ENCODE data around the gene LAMC3. TPM values are rescaled to one million over a fixed set of nuclear protein-coding genes. Genes with fewer than 3 reads are reported as not detected.

LAMC3 gene
- total RNA-seq, 1 experiment from 2014 or later = 0.28 TPM

DNA sequence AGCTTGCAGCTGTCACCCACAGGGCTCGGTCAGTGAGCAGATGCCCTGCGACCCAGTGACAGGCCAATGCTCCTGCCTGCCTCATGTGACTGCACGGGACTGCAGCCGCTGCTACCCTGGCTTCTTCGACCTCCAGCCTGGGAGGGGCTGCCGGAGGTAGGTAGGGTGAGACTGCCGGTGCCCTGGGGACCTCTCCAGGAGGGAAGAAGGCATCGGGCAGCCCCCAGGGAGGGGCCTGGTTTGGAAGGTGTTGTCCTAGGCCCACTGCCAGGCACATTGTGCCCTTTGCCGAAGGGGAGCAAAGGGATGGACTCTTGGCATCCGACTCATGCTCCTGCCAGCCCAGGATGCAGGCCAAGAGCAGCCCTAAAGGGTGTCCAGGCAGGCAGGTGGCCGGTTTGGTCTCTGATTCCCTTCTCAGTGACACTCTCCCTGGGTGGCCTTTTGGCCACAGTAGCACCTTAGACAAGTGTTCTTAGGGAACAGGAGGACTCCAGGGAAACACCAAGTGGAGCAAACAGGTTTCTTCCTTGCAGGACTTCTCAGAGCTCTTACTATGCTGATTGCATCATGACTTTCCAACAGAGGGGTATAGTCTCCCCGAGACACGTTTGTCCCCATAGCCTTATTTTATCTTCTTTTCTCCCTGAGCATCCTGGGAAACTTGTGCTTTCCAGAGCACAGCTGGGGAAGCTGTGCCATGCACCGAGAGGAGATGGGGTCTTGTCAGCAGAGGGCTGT is 59.3 kb downstream of the LAMC3 start:
- BruUV-seq (replicated peaks) = no TSS peak
- H3K4me3 ChIP-seq (ENCODE audit: low read depth, low read length, poor library complexity, severe bottlenecking) = no peak overlapping the region
- H3K36me3 ChIP-seq (ENCODE audit: insufficient read depth, low read length, poor library complexity, severe bottlenecking) = no peaks in the 10 kb centered on the region
- no peaks in the 10 kb centered on the region for H3K27me3 ChIP-seq (replicated peaks; ENCODE audit: insufficient read depth, low read depth, low read length, poor library complexity)
- no peaks in the 10 kb centered on the region for H3K4me1 ChIP-seq (ENCODE audit: insufficient read depth, low read length, poor library complexity, severe bottlenecking)
- TF ChIP-seq EZH2 (IDR thresholded peaks at IDR 0.05; ENCODE audit: borderline replicate concordance, low read depth, low read length, poor library complexity, severe bottlenecking) = no peak
- TF ChIP-seq, protein P1, sequence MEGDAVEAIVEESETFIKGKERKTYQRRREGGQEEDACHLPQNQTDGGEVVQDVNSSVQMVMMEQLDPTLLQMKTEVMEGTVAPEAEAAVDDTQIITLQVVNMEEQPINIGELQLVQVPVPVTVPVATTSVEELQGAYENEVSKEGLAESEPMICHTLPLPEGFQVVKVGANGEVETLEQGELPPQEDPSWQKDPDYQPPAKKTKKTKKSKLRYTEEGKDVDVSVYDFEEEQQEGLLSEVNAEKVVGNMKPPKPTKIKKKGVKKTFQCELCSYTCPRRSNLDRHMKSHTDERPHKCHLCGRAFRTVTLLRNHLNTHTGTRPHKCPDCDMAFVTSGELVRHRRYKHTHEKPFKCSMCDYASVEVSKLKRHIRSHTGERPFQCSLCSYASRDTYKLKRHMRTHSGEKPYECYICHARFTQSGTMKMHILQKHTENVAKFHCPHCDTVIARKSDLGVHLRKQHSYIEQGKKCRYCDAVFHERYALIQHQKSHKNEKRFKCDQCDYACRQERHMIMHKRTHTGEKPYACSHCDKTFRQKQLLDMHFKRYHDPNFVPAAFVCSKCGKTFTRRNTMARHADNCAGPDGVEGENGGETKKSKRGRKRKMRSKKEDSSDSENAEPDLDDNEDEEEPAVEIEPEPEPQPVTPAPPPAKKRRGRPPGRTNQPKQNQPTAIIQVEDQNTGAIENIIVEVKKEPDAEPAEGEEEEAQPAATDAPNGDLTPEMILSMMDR (conservative IDR thresholded peaks at IDR 0.05; ENCODE audit: low read depth, low read length) = no peak
- ChIA-PET POLR2A (ENCODE audit: low non-redundant PET) (interaction anchor here (0.6 kb wide), 1 partner anchor 24 kb away, joined by 3 read pairs; no protein-coding TSS in a partner anchor), CTCF (no interaction called here)
- intact Hi-C loops (cut with micrococcal nuclease; ENCODE audit: unreplicated experiment) = no loop called here
- DNase-seq (ENCODE audit: low spot score) = no peak
- no peaks in the 10 kb centered on the region for H3K9me3 ChIP-seq (ENCODE audit: low read depth, low read length, poor library complexity, severe bottlenecking)
- H3K27ac ChIP-seq (ENCODE audit: low read depth, low read length, poor library complexity, severe bottlenecking) = no peak overlapping the region

DNA sequence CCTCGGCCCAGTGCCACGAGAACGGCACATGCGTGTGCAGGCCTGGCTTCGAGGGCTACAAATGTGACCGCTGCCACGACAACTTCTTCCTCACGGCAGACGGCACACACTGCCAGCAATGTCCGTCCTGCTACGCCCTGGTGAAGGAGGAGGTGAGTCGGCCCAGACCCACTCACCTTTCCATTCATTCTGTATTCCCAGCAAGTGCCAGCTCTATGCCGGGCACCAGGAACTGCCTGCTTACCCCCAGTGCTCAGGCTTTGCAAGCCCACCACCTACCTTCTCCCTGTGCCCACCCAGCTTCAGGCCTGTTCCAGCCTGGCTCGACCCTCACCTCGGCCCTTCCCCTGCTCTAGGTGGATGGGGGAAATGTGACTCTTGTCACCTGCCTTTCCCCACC is 60.7 kb downstream of the LAMC3 start:
- Histone ChIP-seq H3K4me1 (ENCODE audit: insufficient read depth, low read length, poor library complexity, severe bottlenecking) (no peaks in the 10 kb centered on the region), H3K27ac (ENCODE audit: low read depth, low read length, poor library complexity, severe bottlenecking) (no peak overlapping the region), H3K27me3 (replicated peaks; ENCODE audit: insufficient read depth, low read depth, low read length, poor library complexity) (no peaks in the 10 kb centered on the region), H3K9me3 (ENCODE audit: low read depth, low read length, poor library complexity, severe bottlenecking) (no peaks in the 10 kb centered on the region), H3K36me3 (ENCODE audit: insufficient read depth, low read length, poor library complexity, severe bottlenecking) (no peaks in the 10 kb centered on the region), H3K4me3 (ENCODE audit: low read depth, low read length, poor library complexity, severe bottlenecking) (no peak overlapping the region)
- DNase-seq (ENCODE audit: low spot score) = no peak
- POLR2A ChIA-PET (ENCODE audit: low non-redundant PET) = no interaction called here
- intact Hi-C loops (cut with micrococcal nuclease; ENCODE audit: unreplicated experiment) = no loop called here
- BruUV-seq (replicated peaks) = no TSS peak
- CTCF ChIA-PET = no interaction called here
- TF ChIP-seq, protein P1 (conservative IDR thresholded peaks at IDR 0.05; ENCODE audit: low read depth, low read length) = no peak
- no peak for TF ChIP-seq EZH2 (IDR thresholded peaks at IDR 0.05; ENCODE audit: borderline replicate concordance, low read depth, low read length, poor library complexity, severe bottlenecking)

DNA sequence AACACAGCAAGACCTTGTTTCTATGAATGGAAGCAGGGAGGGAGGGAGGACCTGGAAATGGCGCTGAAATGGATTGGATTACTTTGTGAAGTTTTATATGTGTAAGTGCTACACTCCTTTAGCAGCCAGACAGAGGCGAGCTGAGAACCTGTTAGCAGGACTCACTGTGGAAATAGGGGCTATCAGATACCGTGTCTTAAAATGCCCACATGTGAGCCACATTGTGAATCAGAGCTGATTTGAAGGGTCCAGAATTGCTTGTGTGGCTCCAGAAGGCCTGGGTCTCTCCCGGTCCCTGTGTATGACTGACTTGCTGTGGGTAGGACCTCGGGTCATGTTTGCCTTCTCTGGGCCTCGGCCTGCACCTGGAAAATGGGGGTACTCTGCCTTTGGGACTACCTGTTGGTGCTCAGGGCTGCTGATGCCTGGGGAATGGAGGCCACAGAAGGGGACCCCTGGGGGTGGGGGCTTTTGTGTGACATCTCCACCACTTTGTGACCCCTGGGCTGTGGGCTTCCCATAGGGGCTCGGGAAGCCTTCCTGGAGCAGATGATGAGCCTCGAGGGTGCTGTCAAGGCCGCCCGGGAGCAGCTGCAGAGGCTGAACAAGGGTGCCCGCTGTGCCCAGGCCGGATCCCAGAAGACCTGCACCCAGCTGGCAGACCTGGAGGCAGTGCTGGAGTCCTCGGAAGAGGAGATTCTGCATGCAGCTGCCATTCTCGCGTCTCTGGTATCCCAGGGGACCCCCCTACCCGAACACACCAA is 63.3 kb downstream of the LAMC3 start:
- intact Hi-C loops (cut with micrococcal nuclease; ENCODE audit: unreplicated experiment) = loop anchor here (1.0 kb wide), 1 partner anchor 23 kb away; no protein-coding TSS in a partner anchor

More for the DNA sequence above, 63.3 kb downstream of the LAMC3 start:
- H3K27ac ChIP-seq (ENCODE audit: low read depth, low read length, poor library complexity, severe bottlenecking) = no peak overlapping the region
- no peak for TF ChIP-seq EZH2 (IDR thresholded peaks at IDR 0.05; ENCODE audit: borderline replicate concordance, low read depth, low read length, poor library complexity, severe bottlenecking)
- TF ChIP-seq, protein P1 (conservative IDR thresholded peaks at IDR 0.05; ENCODE audit: low read depth, low read length) = no peak
- no peaks in the 10 kb centered on the region for H3K36me3 ChIP-seq (ENCODE audit: insufficient read depth, low read length, poor library complexity, severe bottlenecking)
- POLR2A ChIA-PET (ENCODE audit: low non-redundant PET) = no interaction called here
- BruUV-seq (replicated peaks) = no TSS peak
- CTCF ChIA-PET = no interaction called here
- H3K4me1 ChIP-seq (ENCODE audit: insufficient read depth, low read length, poor library complexity, severe bottlenecking) = no peaks in the 10 kb centered on the region
- no peaks in the 10 kb centered on the region for H3K27me3 ChIP-seq (replicated peaks; ENCODE audit: insufficient read depth, low read depth, low read length, poor library complexity)
- no peaks in the 10 kb centered on the region for H3K9me3 ChIP-seq (ENCODE audit: low read depth, low read length, poor library complexity, severe bottlenecking)
- DNase-seq (ENCODE audit: low spot score) = no peak
- no peak overlapping the region for H3K4me3 ChIP-seq (ENCODE audit: low read depth, low read length, poor library complexity, severe bottlenecking)

Data from A673 (cell line).